Mucosa of rectum (tissue), 2 donors: Measurements from ENCODE around the gene IZUMO4.

Experiments
- H3K27ac ChIP-seq, 2 donors: one replicate each; pipeline ENCODE4 v1.7.0; 2013; ENCODE audit warnings: inconsistent platforms in 2 of 2, low read depth in 2 of 2, low read length in 2 of 2
- H3K27me3 ChIP-seq, 2 donors: one replicate each; pipeline ENCODE4 v1.7.0; 2013; ENCODE audit warnings: low read length in 2 of 2; ENCODE audit not compliant: control insufficient read depth in 2 of 2, insufficient read depth in 2 of 2
- H3K36me3 ChIP-seq, 2 donors: one replicate each; pipeline ENCODE4 v1.7.0; 2013; ENCODE audit warnings: low read length in 2 of 2; ENCODE audit not compliant: control insufficient read depth in 2 of 2, insufficient read depth in 2 of 2
- H3K4me1 ChIP-seq, 2 donors: one replicate each; pipeline ENCODE4 v1.7.0; 2013; ENCODE audit warnings: low read length in 2 of 2, mild to moderate bottlenecking in 1 of 2; ENCODE audit not compliant: control insufficient read depth in 2 of 2, insufficient read depth in 2 of 2
- H3K4me3 ChIP-seq, 2 donors: one replicate each; pipeline ENCODE4 v1.7.0; 2013; ENCODE audit warnings: low read length in 2 of 2
- H3K9ac ChIP-seq, 2 donors: one replicate each; pipeline ENCODE4 v1.7.0; 2013; ENCODE audit warnings: low read length in 2 of 2, low read depth in 1 of 2, mild to moderate bottlenecking in 1 of 2
- H3K9me3 ChIP-seq, 2 donors: one replicate each; pipeline ENCODE4 v1.7.0; 2013; ENCODE audit warnings: low read length in 2 of 2; ENCODE audit not compliant: control insufficient read depth in 2 of 2
- donor health status: healthy.
- donor health status: Normal muscosa, but diverticular disease.

The IZUMO4 gene

GRCh38 chr19:2132731-2133490, 36.2 kb downstream of the IZUMO4 start:
- Histone ChIP-seq H3K27ac (no peak overlapping the region), H3K27me3 (no peaks in the 10 kb centered on the region)

DNA sequence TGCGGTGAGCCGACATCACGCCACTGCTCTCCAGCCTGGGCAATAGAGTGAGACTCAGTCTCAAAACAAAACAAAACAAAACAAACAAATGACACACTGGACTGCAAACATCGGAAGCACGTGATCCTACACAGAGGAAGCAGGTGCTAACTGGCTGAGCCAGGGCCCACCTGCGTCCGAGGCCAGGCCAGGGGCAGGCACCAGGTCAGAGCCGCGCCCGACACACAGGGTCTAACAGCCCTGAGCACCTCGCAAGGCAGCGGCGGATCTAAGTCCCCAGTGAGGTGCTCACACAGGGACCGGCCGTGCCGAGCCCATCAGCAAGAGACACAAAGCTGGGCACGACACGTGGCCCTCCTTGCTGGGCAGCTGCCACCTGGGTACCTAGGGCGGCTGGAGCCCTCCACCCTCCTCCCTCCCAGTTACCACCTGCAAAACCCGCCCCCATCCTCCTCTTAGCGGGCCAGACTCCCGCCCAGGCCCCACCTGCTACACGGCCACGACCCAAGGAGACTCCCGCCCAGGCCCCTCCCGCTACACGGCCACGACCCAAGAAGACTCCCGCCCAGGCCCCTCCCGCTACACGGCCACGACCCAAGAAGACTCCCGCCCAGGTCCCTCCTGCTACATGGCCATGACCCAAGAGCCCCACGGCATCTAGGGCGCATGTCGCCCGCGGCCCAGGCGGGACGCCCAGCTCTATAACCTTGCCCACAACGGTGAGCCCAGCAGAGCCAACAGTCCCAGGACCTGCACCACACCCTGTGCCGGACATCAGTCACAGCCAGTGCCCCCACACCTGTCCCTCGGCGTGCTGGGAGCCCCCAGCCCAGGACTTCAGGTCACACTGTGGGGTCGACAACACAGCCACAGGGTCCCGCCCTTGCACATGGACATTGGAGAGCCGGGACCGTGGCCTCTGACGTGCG, 39.0 kb downstream of the IZUMO4 start:
- Histone ChIP-seq H3K27me3 (no peaks in the 10 kb centered on the region), H3K4me1 (no peaks in the 10 kb centered on the region), H3K36me3 (peaks cover 35 to 54% of the 10 kb centered on the region in 2 donors), H3K9me3 (no peaks in the 10 kb centered on the region), H3K4me3 (no peak overlapping the region), H3K9ac (no peak overlapping the region), H3K27ac (no peak overlapping the region)

More at GRCh38 chr19:2132731-2133490, 36.2 kb downstream of the IZUMO4 start:
- no peak overlapping the region for H3K4me3 ChIP-seq
- H3K9ac ChIP-seq: no peak overlapping the region
- H3K9me3 ChIP-seq: no peaks in the 10 kb centered on the region
- no peaks in the 10 kb centered on the region for H3K4me1 ChIP-seq
- peaks cover 46 to 57% of the 10 kb centered on the region in 2 donors for H3K36me3 ChIP-seq

DNA sequence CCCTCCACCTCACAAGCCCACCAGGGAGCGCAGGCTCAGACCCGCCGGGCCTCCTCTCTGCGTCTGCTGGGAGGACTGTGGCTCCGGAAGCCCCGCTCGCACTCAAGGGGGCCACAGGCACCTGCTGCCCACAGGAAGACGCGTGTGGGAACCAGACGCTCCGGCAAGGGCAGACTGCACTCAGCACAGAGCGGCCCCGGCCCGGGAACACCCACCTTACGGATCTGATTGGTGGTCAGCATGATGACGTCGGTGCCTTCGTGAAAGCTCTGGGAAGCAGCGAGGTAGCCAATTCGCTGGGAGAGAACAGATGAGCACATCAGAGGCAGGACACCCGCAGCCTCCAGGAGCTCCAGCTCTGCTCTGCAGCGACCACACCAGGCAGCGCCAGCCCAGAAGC, 40.1 kb downstream of the IZUMO4 start:
- no peak overlapping the region for H3K27ac ChIP-seq
- peaks cover 30 to 50% of the 10 kb centered on the region in 2 donors for H3K36me3 ChIP-seq
- no peak overlapping the region for H3K9ac ChIP-seq
- H3K27me3 ChIP-seq: no peaks in the 10 kb centered on the region
- no peaks in the 10 kb centered on the region for H3K4me1 ChIP-seq
- H3K4me3 ChIP-seq: no peak overlapping the region
- no peaks in the 10 kb centered on the region for H3K9me3 ChIP-seq

GRCh38 chr19:2138061-2138728, 41.5 kb downstream of the IZUMO4 start:
- Histone ChIP-seq H3K9ac (no peak overlapping the region), H3K4me1 (no peaks in the 10 kb centered on the region), H3K27ac (no peak overlapping the region), H3K9me3 (no peaks in the 10 kb centered on the region), H3K36me3 (peaks cover 19 to 37% of the 10 kb centered on the region in 2 donors), H3K4me3 (no peak overlapping the region), H3K27me3 (no peaks in the 10 kb centered on the region)

- Histone ChIP-seq H3K9me3 (no peaks in the 10 kb centered on the region), H3K27ac (no peak overlapping the region), H3K4me1 (no peaks in the 10 kb centered on the region), H3K9ac (no peak overlapping the region), H3K27me3 (no peaks in the 10 kb centered on the region), H3K36me3 (peaks cover 19 to 36% of the 10 kb centered on the region in 2 donors), H3K4me3 (no peak overlapping the region)
These were observed 42.8 kb downstream of the IZUMO4 start for GRCh38 chr19:2139385-2140137.

DNA sequence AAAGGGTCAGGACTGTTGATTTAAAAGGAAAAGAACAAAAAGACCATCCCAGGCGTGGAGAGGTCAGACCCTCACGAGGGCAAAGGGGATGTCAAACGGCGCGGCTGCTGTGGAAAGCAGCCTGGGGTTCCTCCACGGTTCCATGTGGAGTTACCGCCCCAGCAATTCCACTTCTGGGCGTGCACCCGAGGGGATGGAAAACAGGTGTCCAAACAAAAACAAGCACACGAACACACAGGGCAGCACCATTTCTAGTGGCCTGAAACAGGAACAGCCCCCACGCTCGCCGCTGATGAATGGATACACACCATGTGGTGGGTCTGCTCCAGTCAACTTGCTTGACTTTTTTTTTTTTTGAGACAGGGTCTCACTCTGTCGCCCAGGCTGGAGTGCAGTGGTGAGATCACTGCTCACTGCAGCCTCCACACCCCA, 43.4 kb downstream of the IZUMO4 start:
- Histone ChIP-seq H3K4me3 (no peak overlapping the region), H3K27ac (no peak overlapping the region), H3K4me1 (no peaks in the 10 kb centered on the region), H3K9me3 (no peaks in the 10 kb centered on the region), H3K27me3 (no peaks in the 10 kb centered on the region), H3K9ac (no peak overlapping the region), H3K36me3 (peaks cover 19 to 36% of the 10 kb centered on the region in 2 donors)

DNA sequence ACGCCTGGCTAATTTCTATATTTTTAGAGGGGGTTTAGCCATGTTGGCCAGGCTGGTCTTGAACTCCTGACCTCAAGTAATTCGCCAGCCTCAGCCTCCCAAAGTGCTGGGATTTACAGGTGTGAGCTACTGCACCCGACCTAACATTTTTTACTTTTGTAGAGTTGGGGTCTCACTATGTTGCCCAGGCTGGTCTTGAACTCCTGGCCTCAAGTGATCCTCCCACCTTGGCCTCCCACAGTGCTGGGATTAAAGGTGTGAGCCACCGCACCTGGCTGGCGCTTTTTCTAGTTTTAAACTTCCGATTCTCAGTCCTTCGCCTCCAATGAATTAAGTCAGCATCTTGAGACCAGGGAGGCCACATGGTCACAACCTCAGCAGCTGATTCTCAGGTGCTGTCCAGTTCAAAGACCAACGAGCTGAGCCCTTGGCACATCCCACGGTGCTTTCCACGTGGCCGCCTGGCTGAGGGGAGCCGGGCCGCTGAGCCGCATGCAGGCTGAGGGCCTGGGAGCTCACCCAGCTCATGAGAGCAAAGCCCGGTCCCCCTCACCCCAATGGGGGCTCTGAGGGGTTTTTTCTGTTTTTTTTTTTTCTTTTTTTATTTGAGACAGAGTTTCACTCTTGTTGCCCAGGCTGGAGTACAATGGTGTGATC, 45.6 kb downstream of the IZUMO4 start:
- peaks cover 0 to 4% of the 10 kb centered on the region in 2 donors for H3K4me1 ChIP-seq
- H3K9ac ChIP-seq: no peak overlapping the region
- peaks cover 16 to 26% of the 10 kb centered on the region in 2 donors for H3K36me3 ChIP-seq
- no peaks in the 10 kb centered on the region for H3K27me3 ChIP-seq
- no peak overlapping the region for H3K27ac ChIP-seq
- no peak overlapping the region for H3K4me3 ChIP-seq
- H3K9me3 ChIP-seq: no peaks in the 10 kb centered on the region

- Histone ChIP-seq H3K27ac (no peak overlapping the region), H3K9me3 (no peaks in the 10 kb centered on the region), H3K9ac (no peak overlapping the region), H3K4me1 (peaks cover 0 to 4% of the 10 kb centered on the region in 2 donors), H3K36me3 (peaks cover 4 to 12% of the 10 kb centered on the region in 2 donors), H3K4me3 (no peak overlapping the region), H3K27me3 (no peaks in the 10 kb centered on the region)
These were observed 47.5 kb downstream of the IZUMO4 start for GRCh38 chr19:2144190-2144589.

DNA sequence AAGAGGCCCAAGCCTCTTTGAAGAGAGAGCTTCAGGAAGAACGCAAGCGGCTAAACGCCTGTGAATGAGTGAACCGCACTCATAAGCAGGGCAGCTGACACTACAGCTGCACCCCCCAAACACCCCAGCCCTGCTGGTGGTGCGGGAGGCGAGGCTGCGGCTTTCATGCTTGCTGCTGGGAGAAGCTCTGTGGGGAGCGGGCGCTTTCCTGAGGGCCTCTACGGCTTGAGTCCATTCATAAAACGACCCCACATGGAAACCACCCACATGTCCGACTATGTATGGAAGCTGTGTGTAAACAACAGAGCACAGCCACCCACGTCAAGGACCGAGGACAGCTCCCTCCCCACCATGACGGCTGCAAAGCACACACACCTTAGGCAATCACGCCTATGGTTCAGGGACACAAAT, 49.1 kb downstream of the IZUMO4 start:
- no peak overlapping the region for H3K9ac ChIP-seq
- H3K4me1 ChIP-seq: peaks cover 12 to 14% of the 10 kb centered on the region in 2 donors
- peaks cover 3 to 4% of the 10 kb centered on the region in 2 donors for H3K36me3 ChIP-seq
- no peak overlapping the region for H3K27ac ChIP-seq
- no peaks in the 10 kb centered on the region for H3K27me3 ChIP-seq
- no peaks in the 10 kb centered on the region for H3K9me3 ChIP-seq
- H3K4me3 ChIP-seq: no peak overlapping the region
